GM12872 (cell line): ENCODE measurements around the gene EXOSC5.

ENCODE experiments used
- TF ChIP-seq, protein P1 (sequence below): IDR thresholded peaks from 3 replicates; pipeline ENCODE4 v1.5.1; 2011; ENCODE audit warnings: low read depth, mild to moderate bottlenecking, low read length, moderate library complexity; ENCODE audit not compliant: insufficient read depth

Gene EXOSC5

DNA sequence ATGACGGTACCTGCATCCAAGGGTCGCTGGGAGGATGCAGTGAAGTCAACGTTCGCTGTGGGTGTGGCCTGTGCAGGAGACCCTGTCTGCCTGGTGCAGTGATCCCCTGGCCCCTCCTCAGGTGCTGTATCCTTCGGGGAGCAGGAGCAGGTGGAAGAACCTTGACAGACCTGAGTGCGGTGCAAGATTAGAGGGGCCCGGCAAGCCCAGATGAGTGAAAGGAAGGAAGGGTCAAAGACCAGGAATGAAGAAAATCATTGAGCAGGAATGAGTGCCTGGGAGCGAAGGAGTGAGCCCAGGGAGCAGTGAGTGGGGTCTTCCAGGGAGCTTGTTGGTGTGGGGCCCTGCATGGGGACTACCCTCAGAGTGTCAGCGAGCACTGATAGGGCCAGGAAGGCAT lies 17.3 kb upstream of the EXOSC5 start:
- TF ChIP-seq, protein P1, sequence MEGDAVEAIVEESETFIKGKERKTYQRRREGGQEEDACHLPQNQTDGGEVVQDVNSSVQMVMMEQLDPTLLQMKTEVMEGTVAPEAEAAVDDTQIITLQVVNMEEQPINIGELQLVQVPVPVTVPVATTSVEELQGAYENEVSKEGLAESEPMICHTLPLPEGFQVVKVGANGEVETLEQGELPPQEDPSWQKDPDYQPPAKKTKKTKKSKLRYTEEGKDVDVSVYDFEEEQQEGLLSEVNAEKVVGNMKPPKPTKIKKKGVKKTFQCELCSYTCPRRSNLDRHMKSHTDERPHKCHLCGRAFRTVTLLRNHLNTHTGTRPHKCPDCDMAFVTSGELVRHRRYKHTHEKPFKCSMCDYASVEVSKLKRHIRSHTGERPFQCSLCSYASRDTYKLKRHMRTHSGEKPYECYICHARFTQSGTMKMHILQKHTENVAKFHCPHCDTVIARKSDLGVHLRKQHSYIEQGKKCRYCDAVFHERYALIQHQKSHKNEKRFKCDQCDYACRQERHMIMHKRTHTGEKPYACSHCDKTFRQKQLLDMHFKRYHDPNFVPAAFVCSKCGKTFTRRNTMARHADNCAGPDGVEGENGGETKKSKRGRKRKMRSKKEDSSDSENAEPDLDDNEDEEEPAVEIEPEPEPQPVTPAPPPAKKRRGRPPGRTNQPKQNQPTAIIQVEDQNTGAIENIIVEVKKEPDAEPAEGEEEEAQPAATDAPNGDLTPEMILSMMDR, result no peak

- TF ChIP-seq, protein P1, result no peak
These were observed 16.8 kb upstream of the EXOSC5 start for GRCh38 chr19:41413947-41414346.

DNA sequence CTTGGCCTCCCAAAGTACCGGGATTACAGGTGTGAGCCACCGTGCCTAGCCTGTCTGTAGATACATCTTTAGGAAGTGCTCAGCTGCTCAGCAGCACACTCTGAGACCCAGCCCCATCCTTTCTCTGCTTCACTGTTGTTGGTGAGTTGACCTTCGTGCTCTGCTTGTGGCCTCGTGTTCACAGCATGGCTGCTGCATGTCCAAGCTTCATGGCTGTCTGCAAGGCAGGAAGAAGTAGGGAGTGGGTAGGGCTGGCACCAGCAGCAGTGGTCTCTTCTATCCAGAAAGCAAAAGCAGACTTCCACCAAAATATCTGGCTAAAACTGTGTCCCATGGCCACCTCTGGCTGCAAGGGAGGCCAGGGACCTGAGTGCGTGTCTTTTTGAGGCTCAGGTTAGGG lies 15.8 kb upstream of the EXOSC5 start:
- TF ChIP-seq, protein P1, result no peak

DNA sequence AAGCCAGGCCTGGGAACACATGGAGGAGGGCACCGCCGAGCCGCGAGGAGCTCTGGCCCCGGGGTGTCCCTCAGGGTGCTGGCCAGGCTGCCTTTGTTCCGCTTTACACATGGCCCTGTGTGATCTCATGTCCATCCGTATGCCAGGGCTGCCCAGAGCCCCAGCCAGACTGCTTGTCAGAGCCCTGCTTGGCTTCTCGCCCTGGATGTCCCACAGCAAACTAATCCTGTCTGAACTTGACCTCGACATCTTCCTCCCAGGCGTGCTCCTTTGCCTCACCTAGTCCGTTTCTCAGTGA lies 14.8 kb upstream of the EXOSC5 start:
- TF ChIP-seq, protein P1, result no peak

- TF ChIP-seq, protein P1, result no peak
These were observed 14.2 kb upstream of the EXOSC5 start for GRCh38 chr19:41411100-41411967.

- TF ChIP-seq, protein P1, result no peak
These were observed 13.3 kb upstream of the EXOSC5 start for GRCh38 chr19:41410336-41411054.

DNA sequence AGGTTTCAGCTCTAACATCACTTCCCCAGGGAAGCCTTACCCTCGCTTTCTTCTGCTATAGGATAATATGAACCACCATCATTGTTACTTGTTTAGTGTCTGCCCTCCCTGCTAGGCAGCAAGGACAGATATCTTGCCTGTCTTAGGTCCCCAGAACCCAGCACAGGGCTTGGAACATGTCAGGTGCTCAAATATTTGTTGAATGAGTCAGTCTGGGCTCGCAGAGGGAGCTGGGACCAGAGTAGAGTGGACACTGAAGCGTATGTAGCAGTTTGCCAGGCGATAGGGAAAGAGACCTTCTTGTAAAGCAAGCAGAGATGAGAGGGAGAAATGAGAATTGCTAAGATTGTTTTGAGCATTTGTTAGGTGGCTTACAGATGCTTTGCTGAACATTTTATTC lies 12.1 kb upstream of the EXOSC5 start:
- TF ChIP-seq, protein P1, result no peak
